CD4-positive, alpha-beta T cell treated with Interleukin-17A for 4 hours (primary cell): ENCODE measurements around the gene SCGB3A2.

ENCODE experiments used
- DNase-seq: peaks from one replicate; pipeline ENCODE4 v3.0.0-alpha.2; 2020; ENCODE audit warnings: mixed read lengths

The SCGB3A2 gene

DNA sequence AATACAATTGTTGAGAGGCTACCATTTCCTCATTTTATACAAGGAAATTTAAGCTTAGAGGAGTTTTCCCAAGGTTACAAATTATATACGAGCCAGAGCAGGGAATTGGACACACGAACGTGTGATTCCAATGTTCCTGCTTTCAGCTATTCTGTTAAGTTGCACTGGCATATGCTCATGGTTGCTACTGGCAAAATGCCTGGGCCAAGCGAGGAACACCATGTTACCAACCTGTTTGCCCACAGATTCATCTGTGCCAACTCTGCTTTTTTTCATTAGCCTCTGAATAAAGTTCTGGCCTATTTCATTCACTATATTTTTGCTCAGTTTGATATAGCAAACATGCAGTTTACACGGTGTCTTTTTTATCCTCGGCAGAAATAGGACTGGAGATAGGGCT lies 32.9 kb downstream of the SCGB3A2 start:
- no peak for DNase-seq

DNA sequence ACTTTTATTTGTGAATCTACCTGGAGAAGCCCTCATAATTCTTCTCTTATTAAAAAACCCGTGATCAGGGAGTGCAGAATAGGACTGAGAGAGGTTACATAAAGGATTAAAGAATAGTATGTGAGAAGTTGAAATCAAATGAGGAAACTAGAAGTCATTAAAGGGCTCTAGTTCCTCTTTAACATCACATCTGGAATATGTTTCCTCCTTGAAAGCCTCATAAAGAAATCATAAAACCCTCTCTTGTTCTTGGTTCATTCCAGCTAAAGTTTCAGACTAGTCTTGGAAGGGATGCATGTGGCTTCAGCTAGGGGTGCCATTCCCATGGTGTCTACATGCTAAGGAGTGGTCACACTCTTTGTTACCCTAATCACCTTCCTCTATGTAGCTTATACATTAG lies 33.5 kb downstream of the SCGB3A2 start:
- DNase-seq = no peak

DNA sequence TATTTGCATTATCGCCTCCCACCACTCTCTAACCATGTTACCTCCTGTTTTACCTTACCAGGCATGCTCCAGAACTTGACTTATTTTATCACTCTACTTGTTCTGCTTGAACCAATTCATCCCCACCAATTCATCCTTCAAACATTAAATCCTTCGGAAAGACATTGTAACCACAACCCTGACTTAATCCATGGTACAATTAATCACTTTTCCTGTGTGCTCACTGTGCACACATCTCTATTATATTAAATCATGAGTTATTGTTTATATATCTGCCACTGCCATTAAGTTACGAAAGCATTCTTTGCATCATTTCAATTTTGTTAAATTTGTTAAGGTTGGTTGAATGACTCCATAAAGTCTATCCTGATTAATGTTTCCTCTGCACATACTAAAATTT lies 35.3 kb downstream of the SCGB3A2 start:
- DNase-seq = no peak

DNA sequence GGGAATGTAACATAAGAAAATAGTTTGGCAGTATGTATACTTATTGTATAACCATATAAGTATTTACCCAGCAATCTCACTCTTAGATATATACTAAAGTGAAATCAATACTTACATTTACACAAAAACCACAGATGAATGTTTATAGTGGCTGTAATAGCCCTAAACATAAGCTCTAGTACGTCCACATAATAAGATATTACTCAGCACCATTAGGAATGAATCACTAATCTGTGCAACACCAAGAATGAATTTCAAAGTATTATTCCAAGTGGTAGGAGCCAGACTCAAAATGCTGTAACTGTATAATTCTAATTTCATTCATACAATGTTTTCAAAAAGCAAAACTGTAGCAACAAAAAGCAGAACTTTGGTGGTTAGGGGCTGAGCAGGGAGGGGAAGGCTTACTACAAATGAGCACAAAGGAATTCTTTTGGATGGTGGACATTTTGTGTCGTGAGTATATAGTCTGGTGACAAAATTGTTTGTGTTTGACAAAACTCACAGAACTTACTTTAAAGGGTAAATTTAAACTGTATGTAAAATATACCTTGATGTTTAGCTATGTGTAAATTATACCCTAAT lies 39.7 kb downstream of the SCGB3A2 start:
- DNase-seq = no peak

DNA sequence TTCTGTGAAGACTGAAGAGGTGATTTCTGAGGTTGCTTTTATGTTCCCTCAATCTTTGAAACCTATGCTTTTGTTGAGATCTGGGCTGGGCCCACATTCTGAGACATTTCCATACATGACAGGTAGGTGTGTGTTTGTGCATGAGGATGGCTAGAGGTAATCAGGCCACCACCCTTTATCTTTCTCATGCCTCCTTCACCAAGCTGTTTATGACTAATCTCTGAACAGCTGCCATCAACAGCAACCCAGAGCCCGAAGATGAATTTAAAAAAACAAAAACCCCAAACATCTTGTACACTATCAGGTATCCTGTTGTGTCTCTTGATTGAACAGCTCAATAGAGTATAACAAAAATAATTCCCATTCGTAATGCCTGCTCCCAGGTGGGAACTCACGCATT lies 40.4 kb downstream of the SCGB3A2 start:
- no peak for DNase-seq

DNA sequence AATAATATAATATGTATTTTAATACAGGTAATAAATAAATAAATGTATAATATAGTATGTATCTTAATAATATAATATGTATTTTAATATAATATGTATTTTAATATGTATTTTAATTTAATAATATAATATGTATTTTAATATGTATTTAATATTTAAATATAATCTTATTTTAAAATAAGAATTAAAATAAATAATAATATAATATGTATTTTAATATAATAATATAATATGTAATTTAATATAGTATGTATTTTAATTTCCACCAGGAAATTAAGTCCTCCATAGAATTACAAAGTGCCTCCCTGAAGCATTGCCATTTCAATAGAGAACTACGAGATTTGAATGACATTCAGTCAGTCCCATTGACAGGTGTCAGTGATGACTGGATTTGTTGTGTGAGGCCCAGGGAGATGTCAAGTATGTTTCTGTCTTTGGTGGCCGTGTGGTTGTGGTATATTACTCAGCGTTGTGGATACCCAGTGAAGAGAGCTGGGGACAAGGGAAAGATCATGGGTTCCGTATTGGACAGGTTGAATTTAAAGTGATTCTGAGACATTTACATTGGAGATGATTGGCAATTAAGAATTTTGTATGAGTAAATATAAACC lies 42.0 kb downstream of the SCGB3A2 start:
- DNase-seq = no peak

DNA sequence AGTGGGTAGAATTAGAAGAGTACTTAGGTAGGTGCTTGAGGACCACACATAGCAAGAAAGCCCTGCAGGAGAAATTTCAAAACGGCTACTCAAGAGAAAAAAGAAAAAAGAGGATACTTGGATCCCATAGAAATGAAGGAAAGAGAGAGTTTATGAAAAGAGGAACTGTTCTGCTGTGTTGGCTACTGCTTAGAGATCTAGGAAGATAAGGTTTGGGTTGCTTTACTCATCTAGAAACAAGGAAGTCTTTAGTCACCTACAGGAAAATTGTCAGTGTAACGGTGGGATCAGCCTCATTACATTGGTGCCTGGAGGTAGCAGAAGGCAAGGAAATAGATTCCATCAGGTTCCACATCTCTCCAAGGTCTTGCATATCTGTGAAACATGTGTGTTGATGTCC lies 42.6 kb downstream of the SCGB3A2 start:
- DNase-seq = no peak

DNA sequence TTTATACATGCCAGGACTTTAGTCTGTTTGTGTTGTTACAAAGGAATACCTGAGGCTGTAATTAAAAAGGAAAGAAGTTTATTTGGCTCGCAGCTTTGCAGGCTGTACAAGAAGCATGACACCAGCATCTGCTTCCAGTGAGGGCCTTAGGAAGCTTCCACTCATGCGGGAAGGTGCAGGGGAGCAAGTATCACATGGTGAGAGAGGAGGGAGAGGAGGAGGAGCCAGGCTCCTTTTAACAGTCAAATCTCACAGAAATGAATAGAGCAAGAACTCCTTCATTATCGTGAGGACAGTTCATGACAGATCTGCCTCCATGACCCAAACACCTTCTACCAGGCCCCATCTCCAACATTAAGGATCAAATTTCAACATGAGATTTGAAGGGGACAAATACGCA lies 46.5 kb downstream of the SCGB3A2 start:
- DNase-seq = no peak

DNA sequence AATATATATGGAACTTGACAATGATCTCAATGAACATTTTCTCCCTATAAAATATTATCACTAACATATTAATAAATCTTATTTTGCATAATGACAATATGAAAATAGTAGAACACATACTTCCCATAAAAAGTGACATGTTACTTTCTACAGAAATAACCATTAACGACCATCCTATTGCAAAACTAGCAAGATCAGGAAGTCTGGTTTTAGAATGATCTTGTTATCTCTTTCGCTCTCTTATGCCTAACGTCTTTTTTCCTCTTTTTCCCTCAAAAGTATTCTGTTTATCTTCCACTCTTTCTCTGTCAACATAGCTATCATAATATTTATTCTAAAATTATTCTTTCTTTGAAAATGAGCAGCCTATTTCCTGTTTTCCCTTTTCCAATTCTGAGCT lies 49.4 kb downstream of the SCGB3A2 start:
- no peak for DNase-seq

DNA sequence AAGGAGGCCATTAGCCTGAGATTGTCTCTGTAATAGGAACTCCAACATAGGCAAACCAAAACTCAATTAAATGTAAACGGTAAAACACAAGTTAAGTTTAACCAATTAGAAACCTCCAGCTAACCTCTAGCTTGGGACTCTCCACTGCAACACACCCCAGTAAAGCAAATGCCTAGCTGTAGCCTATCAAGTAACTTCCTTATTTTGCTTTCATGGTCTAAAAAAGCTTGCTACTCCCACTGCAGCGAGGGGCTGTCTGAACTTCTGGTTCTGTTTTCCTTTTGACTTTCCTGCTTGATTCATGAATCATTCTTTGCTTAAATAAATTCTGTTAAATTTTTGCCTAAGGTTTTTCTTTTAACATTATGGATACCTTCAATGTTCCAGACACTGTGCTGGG lies 52.3 kb downstream of the SCGB3A2 start:
- no peak for DNase-seq
